K562 (cell line): Measurements from ENCODE around the gene IGSF3. TPM values are rescaled to one million over a fixed set of nuclear protein-coding genes. Genes with fewer than 3 reads are reported as not detected.

Source experiments
- ATAC-seq: fragments of 200-7000 bp; cut with Tn5 transposase; 3 replicates; pipeline ENCODE4 v1.9.1; 2020; ENCODE audit warnings: moderate library complexity
- BruUV-seq: library from RNA; stranded (reverse); fragments of 400-500 nt; replicated peaks from 2 replicates; lab custom pipeline; 2021; lab: Mats Ljungman, UMichigan
- CTCF ChIA-PET: fragments of 300-600 bp; formaldehyde crosslinking; extraction: SDS; loops from one replicate; lab custom pipeline; 2021; ENCODE audit warnings: low intra/inter-chr PET ratio; lab: Yijun Ruan, JAX
- POLR2A ChIA-PET: fragments of 300-600, 350-650 bp; sonication (Branson Sonifier 250); formaldehyde crosslinking; extraction: SDS; loops from one replicate; lab custom pipeline; 2021; ENCODE audit warnings: antibody characterized with exemption, inconsistent platforms; lab: Yijun Ruan, JAX
- DNase-seq, 4 experiments: peaks; one replicate each; pipeline versions ENCODE4 v3.0.0 to v3.0.0-alpha.2; 2011 to 2018; ENCODE audit warnings: low spot score in 3 of 4, mixed read lengths in 3 of 4; ENCODE audit errors: extremely low read depth in 1 of 4
- FAIRE-seq: peaks from 2 replicates; lab custom pipeline; 2011; peaks lifted over from hg19 to GRCh38; lab: Jason Lieb, UNC
- H2AFZ ChIP-seq: 2 replicates; pipeline ENCODE4 v1.6.0; 2011; ENCODE audit warnings: low read depth, low read length, control low read depth, inconsistent platforms
- H3K27ac ChIP-seq: fragments of 200-600 bp; 3 replicates; pipeline ENCODE4 v1.8.0; 2011; ENCODE audit warnings: low read depth, mild to moderate bottlenecking, control low read depth, inconsistent platforms, low read length, moderate library complexity, mixed read lengths; ENCODE audit errors: extremely low read depth
- H3K27me3 ChIP-seq, 2 experiments: fragments of 300-600 bp in 1 of 2; 2 replicates in 1 of 2; 3 replicates in 1 of 2; pipeline versions ENCODE4 v1.6.0 to v1.8.0; 2011; ENCODE audit warnings: inconsistent platforms in 2 of 2, low read length in 2 of 2, mild to moderate bottlenecking in 1 of 2, mixed read lengths in 1 of 2, moderate library complexity in 1 of 2; ENCODE audit not compliant: control insufficient read depth in 2 of 2, insufficient read depth in 2 of 2
- H3K36me3 ChIP-seq: fragments of 300-600 bp; 3 replicates; pipeline ENCODE4 v1.8.0; 2011; ENCODE audit warnings: mild to moderate bottlenecking, low read length, inconsistent platforms; ENCODE audit not compliant: control insufficient read depth, insufficient read depth
- H3K4me1 ChIP-seq, 2 experiments: fragments of 200-600 bp in 1 of 2; replicated peaks in 1 of 2; 2 replicates in 1 of 2; 3 replicates in 1 of 2; pipeline versions ENCODE4 v1.5.1 to v1.8.0; 2011; ENCODE audit warnings: inconsistent platforms in 2 of 2, low read length in 2 of 2, mild to moderate bottlenecking in 1 of 2, mixed read lengths in 1 of 2, moderate library complexity in 1 of 2; ENCODE audit not compliant: control insufficient read depth in 2 of 2, insufficient read depth in 2 of 2
- H3K4me2 ChIP-seq: 2 replicates; pipeline ENCODE4 v1.6.1; 2011; ENCODE audit warnings: low read length, control low read depth, inconsistent platforms, mixed read lengths; ENCODE audit not compliant: insufficient read depth
- H3K4me3 ChIP-seq: fragments of 200-600 bp; sonication (generic), shearing (Covaris generic); 2 replicates; pipeline ENCODE4 v1.5.1; 2016; ENCODE audit warnings: control low read depth, inconsistent platforms
- H3K79me2 ChIP-seq: fragments of 200-600 bp; 3 replicates; pipeline ENCODE4 v1.8.0; 2011; ENCODE audit warnings: low read length, inconsistent platforms; ENCODE audit not compliant: control insufficient read depth, insufficient read depth
- H3K9ac ChIP-seq, 2 experiments: 2 replicates each; pipeline versions ENCODE4 v1.6.0 to v1.6.1; 2011; ENCODE audit warnings: low read depth in 2 of 2, low read length in 2 of 2, control low read depth in 1 of 2, inconsistent platforms in 1 of 2, mild to moderate bottlenecking in 1 of 2, mixed read lengths in 1 of 2; ENCODE audit not compliant: insufficient read depth in 1 of 2
- H3K9me1 ChIP-seq: one replicate; pipeline ENCODE4 v1.6.0; 2011; ENCODE audit warnings: inconsistent platforms, mild to moderate bottlenecking, low read length, moderate library complexity; ENCODE audit not compliant: control insufficient read depth, insufficient read depth
- H3K9me3 ChIP-seq: replicated peaks from 2 replicates; pipeline ENCODE4 v1.5.1; 2011; ENCODE audit warnings: low read depth, low read length, inconsistent platforms; ENCODE audit not compliant: control insufficient read depth, insufficient read depth
- H4K20me1 ChIP-seq: replicated peaks from 2 replicates; pipeline ENCODE4 v1.6.1; 2011; ENCODE audit warnings: low read length, inconsistent platforms, mixed read lengths; ENCODE audit not compliant: control insufficient read depth, insufficient read depth
- BACH1 ChIP-seq: fragments of 200-800 bp; sonication (Bioruptor generic); IDR thresholded peaks from 2 replicates; pipeline ENCODE4 v1.6.1; 2016; ENCODE audit warnings: missing genetic modification characterization, missing compliant biosample characterization
- CC2D1A ChIP-seq: fragments of 450-650 bp; IDR thresholded peaks from 2 replicates; pipeline ENCODE4 v1.6.1; 2017; ENCODE audit warnings: mild to moderate bottlenecking
- EGR1 ChIP-seq: fragments of 450-650 bp; conservative IDR thresholded peaks from 2 replicates; pipeline ENCODE4 v1.6.1; 2017; ENCODE audit warnings: mild to moderate bottlenecking
- ETV6 ChIP-seq, 3 experiments: fragments of 150-350 bp in 1 of 3; sonication (generic) in 1 of 3; formaldehyde crosslinking in 1 of 3; IDR thresholded peaks; 2 replicates each; pipeline versions ENCODE4 v1.6.1 to v1.8.0; 2014 to 2022; ENCODE audit warnings: borderline replicate concordance in 2 of 3, low read depth in 2 of 3, antibody characterized with exemption in 1 of 3, low read length in 1 of 3, mild to moderate bottlenecking in 1 of 3, missing genetic modification reagents in 1 of 3
- HMBOX1 ChIP-seq: sonication (generic); IDR thresholded peaks from 2 replicates; pipeline ENCODE4 v1.6.1; 2016
- NFE2 ChIP-seq: IDR thresholded peaks from 2 replicates; pipeline ENCODE4 v1.6.1; 2014; ENCODE audit warnings: antibody characterized with exemption, low read depth
- SPI1 ChIP-seq: IDR thresholded peaks from 2 replicates; pipeline ENCODE4 v1.6.1; 2011; ENCODE audit warnings: low read depth, low read length, control low read depth, borderline replicate concordance
- ZFP36 ChIP-seq: fragments of 150-350 bp; IDR thresholded peaks from 2 replicates; pipeline ENCODE4 v1.6.1; 2018; ENCODE audit warnings: low read length, low read depth; ENCODE audit not compliant: partially characterized antibody
- ZNF347 ChIP-seq: fragments of 450-650 bp; formaldehyde crosslinking; IDR thresholded peaks from 2 replicates; pipeline ENCODE4 v1.4.0; 2020; ENCODE audit warnings: low read depth, mild to moderate bottlenecking, moderate library complexity
- ZNF384 ChIP-seq: IDR thresholded peaks from 2 replicates; pipeline ENCODE4 v1.6.1; 2012; ENCODE audit warnings: low read depth, low read length, improper control_type of control experiment
- WGBS: fragments of 100-300 bp; shearing (Covaris generic); methylation state at CpG from one replicate; pipeline ENCODE4 v1.1.6; 2016; ENCODE audit warnings: low coverage, mixed read lengths; ENCODE audit not compliant: insufficient coverage; ENCODE audit errors: missing lambda C conversion rate; 5-methylcytosine and 5-hydroxymethylcytosine counted together
- in situ Hi-C: fragments of 300-500 bp; cut with MboI; formaldehyde crosslinking; loops from 4 replicates; pipeline ENCODE4 v1.15.0; 2018; ENCODE audit warnings: inconsistent platforms, mixed read lengths
- intact Hi-C: fragments of 100-400 bp; cut with micrococcal nuclease; formaldehyde crosslinking; loops from 2 replicates; pipeline ENCODE4 v1.14.2; 2022
- polyA plus RNA-seq, 8 experiments: library from polyadenylated mRNA; depleted of rRNA in 4 of 8; stranded (reverse) in 5 of 8; unstranded in 3 of 8; fragments of >200 nt; fragmentation: Nextera tagmentation in 2 of 8; fragmentation: Illumina TruSeq in 1 of 8; extraction: Ambion mirVana in 2 of 8; extraction: Trizol in 1 of 8; gene quantifications; 2 replicates each; pipeline versions ENCODE4 v1.2.1 to v1.2.3, GENCODE V29; 2011 to 2014; ENCODE audit warnings: inconsistent platforms in 1 of 8, missing spikeins in 1 of 8
- total RNA-seq, 7 experiments: library from RNA; depleted of rRNA in 6 of 7; stranded (reverse); fragments of >200 nt in 6 of 7; fragmentation: Illumina TruSeq in 2 of 7; extraction: Trizol in 2 of 7; gene quantifications; 2 replicates each; pipeline versions ENCODE4 v1.2.1 to v1.2.3, GENCODE V29; 2011 to 2021; ENCODE audit warnings: low replicate concordance in 1 of 7
- TF ChIP-seq, protein P1 (sequence below): fragments of 200-800 bp; sonication (Bioruptor generic); IDR thresholded peaks from 2 replicates; pipeline ENCODE4 v1.6.1; 2017; ENCODE audit warnings: missing genetic modification characterization, missing compliant biosample characterization

IGSF3 gene
- total and polyA plus RNA-seq, 9 of the 15 experiments (the other 6 are each of a cell fraction or from before 2014, with no cell fraction given): 1.1 to 15.0 (median 8.3) TPM

- BruUV-seq: no TSS peak
- ChIA-PET CTCF (no interaction called here), POLR2A (interaction anchor here (0.7 kb wide), 1 partner anchor 456 kb away, joined by 3 read pairs; no protein-coding TSS in a partner anchor)
- ATAC-seq (peak; percentile 16), FAIRE-seq (no peak), DNase-seq (no peak)
- Histone ChIP-seq H3K79me2 (peaks cover 37% of the 10 kb centered on the region), H3K9me3 (no peaks in the 10 kb centered on the region), H3K27me3 (no peaks in the 10 kb centered on the region), H3K4me2 (no peak overlapping the region), H3K4me1 (peaks cover 2 to 18% of the 10 kb centered on the region in 2 experiments), H3K27ac (peak overlapping the region; percentile 18; the same call in 1 of the 3 replicates), H3K9ac (peak overlapping the region in 1 of 2 experiments; percentile 26; a peak in 1 of 4 replicates), H3K9me1 (no peaks in the 10 kb centered on the region), H4K20me1 (no peaks in the 10 kb centered on the region), H2AFZ (no peak overlapping the region), H3K4me3 (no peak overlapping the region), H3K36me3 (peaks cover 41% of the 10 kb centered on the region)
- in situ Hi-C loops: no loop called here
- TF ChIP-seq EGR1: 0 out of 2 replicates have a peak, but pooled peaks have one; percentile 18
- TF ChIP-seq ZNF347 (CRISPR knock-in tag): no peak
- 59% methylated on average over 8 of the region's 8 CpGs for WGBS
- intact Hi-C loops: no loop called here
Observed at GRCh38 chr1:116544588-116545358, 122.8 kb downstream of the IGSF3 start.

- Histone ChIP-seq H3K9me3 (no peaks in the 10 kb centered on the region), H4K20me1 (no peaks in the 10 kb centered on the region), H3K4me2 (no peak overlapping the region; the same call in 1 of the 2 replicates), H3K27ac (peak overlapping the region; percentile 31; the same call in 1 of the 3 replicates), H3K4me3 (no peak overlapping the region), H3K27me3 (no peaks in the 10 kb centered on the region), H3K4me1 (peaks cover 0 to 4% of the 10 kb centered on the region in 2 experiments; a peak in 4 of 5 replicates), H2AFZ (no peak overlapping the region), H3K79me2 (peaks cover 6% of the 10 kb centered on the region), H3K9ac (no peak overlapping the region), H3K9me1 (no peaks in the 10 kb centered on the region), H3K36me3 (peaks cover 80% of the 10 kb centered on the region)
- BruUV-seq: no TSS peak
- FAIRE-seq (no peak), DNase-seq (no peak), ATAC-seq (no peak)
- POLR2A ChIA-PET: interaction anchor here (0.6 to 2.1 kb wide), 2 partner anchors 11 to 138 kb away, joined by 3 to 4 read pairs; no protein-coding TSS in a partner anchor
- in situ Hi-C loops: no loop called here
- intact Hi-C loops: no loop called here
- CTCF ChIA-PET: no interaction called here
- TF ChIP-seq ZNF384 (peak; percentile 77), ZFP36 (no peak), CC2D1A (peak; percentile 85; the same call in 1 of the 2 replicates), HMBOX1 (peak; percentile 98), NFE2 (peak; percentile 42; the same call in 1 of the 2 replicates), SPI1 (peak; percentile 92), ETV6 (IDR thresholded peaks at IDR 0.05; ENCODE audit: borderline replicate concordance in 1 of 2, low read depth in 2 of 2, low read length in 1 of 2) (peak in 1 of 2 experiments; percentile 57; a peak in 1 of 4 replicates), ETV6 (CRISPR knock-in tag; IDR thresholded peaks at IDR 0.05; ENCODE audit: borderline replicate concordance) (no peak), BACH1 (tag) (0 out of 2 replicates have a peak, but pooled peaks have one; percentile 39)
- TF ChIP-seq, protein P1, sequence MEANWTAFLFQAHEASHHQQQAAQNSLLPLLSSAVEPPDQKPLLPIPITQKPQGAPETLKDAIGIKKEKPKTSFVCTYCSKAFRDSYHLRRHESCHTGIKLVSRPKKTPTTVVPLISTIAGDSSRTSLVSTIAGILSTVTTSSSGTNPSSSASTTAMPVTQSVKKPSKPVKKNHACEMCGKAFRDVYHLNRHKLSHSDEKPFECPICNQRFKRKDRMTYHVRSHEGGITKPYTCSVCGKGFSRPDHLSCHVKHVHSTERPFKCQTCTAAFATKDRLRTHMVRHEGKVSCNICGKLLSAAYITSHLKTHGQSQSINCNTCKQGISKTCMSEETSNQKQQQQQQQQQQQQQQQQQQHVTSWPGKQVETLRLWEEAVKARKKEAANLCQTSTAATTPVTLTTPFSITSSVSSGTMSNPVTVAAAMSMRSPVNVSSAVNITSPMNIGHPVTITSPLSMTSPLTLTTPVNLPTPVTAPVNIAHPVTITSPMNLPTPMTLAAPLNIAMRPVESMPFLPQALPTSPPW: no peak
Observed at GRCh38 chr1:116540088-116540487, 127.4 kb downstream of the IGSF3 start.
